ENCODE results near the gene RBM3. TPM values are rescaled to one million over a fixed set of nuclear protein-coding genes. Genes with fewer than 3 reads are reported as not detected.

The RBM3 gene
- total and polyA plus RNA-seq, 2 donors: 198 to 205 TPM

DNA sequence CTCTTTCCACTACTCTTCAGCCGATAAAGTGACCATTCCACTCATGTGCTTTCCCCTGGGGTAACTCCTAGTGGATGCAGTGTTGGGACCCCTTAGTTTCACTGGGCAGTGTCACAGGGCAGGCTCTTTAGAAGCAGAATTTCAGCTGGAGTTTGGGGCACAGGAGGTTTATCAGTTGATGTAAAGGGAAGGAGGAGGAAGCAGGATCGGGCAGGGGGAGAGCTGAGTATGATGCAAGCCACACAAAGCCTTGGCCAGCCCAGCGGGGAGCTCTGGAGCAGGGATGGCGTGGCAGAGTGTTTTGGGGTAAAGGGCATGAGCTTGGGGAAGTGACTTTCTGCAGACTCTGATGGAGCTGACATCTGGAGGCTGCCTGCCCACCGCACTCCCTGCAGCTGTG lies 42.3 kb downstream of the RBM3 start:
- no peaks in the 10 kb centered on the region for H3K4me1 ChIP-seq (ENCODE audit: insufficient read depth)
- H3K36me3 ChIP-seq (ENCODE audit: insufficient read depth): no peaks in the 10 kb centered on the region
- DNase-seq (ENCODE audit: extremely low spot score): no peak
- H3K27ac ChIP-seq (ENCODE audit: low read depth): no peak overlapping the region
- no peak overlapping the region for H3K4me3 ChIP-seq (ENCODE audit: low read depth, low read length)
- WGBS: 41% methylated on average over 5 of the region's 5 CpGs

DNA sequence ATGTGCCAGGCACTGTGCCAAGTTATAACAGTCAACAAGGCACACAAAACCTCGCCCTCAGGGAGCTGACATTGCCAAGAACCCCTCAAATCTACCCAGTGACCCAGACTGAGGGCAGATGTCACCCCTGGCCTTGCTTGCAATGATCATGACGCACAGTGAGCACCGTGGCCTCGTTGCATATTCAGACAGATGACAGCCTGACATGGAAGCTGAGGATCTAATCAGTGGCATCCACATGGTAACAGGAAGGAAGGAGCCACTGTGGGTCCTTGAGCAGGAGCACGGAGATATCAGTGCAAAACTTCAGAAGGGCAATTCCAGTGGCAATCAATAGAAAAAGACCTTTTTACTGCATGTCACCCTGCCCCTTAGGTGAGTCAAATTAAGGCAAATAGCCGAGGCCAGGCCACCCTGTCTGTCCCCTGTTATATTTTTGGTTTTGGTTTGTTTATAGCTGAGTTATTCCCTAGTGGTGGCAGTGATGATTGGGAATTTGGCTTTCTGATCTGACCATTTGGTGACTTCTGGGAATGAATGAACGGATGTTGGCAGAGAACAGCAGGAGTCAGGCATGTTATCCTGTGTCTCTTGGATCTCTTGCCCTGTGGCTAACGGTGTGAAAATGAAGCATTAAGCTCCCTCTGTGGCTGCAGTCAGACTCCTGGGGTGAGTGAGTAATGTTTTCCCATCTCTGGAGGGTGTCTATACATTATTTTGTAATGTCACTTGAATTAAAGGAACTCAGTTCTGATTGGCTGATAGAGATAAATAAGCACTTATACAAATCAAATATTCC lies 43.5 kb downstream of the RBM3 start:
- Histone ChIP-seq H3K27ac (ENCODE audit: low read depth) (no peak overlapping the region), H3K4me1 (ENCODE audit: insufficient read depth) (no peaks in the 10 kb centered on the region), H3K4me3 (ENCODE audit: low read depth, low read length) (no peak overlapping the region), H3K36me3 (ENCODE audit: insufficient read depth) (no peaks in the 10 kb centered on the region)
- WGBS: 45% methylated on average over 8 of the region's 8 CpGs
- DNase-seq (ENCODE audit: extremely low spot score): no peak

GRCh38 chrX:48626401-48627298 lies 52.4 kb downstream of the RBM3 start:
- no peak overlapping the region for H3K4me3 ChIP-seq (ENCODE audit: low read depth, low read length)
- H3K36me3 ChIP-seq (ENCODE audit: insufficient read depth): no peaks in the 10 kb centered on the region
- no peaks in the 10 kb centered on the region for H3K4me1 ChIP-seq (ENCODE audit: insufficient read depth)
- no peak overlapping the region for H3K27ac ChIP-seq (ENCODE audit: low read depth)
- WGBS: 77% methylated on average over 5 of the region's 5 CpGs
- DNase-seq (ENCODE audit: extremely low spot score): no peak

Small RNAs within 50 kb of the gene (small RNA-seq; reads per million reads assigned to genes)
- gene MRPL32P1: not detected

Other genes starting within 250 kb of the RBM3 start
- gene SSX3, start 217.8 kb upstream of the RBM3 start, total RNA-seq: not detected
- gene SSX3, start 217.8 kb upstream of the RBM3 start, polyA plus RNA-seq: not detected
- gene SSX4, start 190.9 kb upstream of the RBM3 start, total RNA-seq: not detected
- not detected for gene SSX4, start 190.9 kb upstream of the RBM3 start, polyA plus RNA-seq
- not detected for gene SSX4B, start 162.5 kb upstream of the RBM3 start, total RNA-seq
- gene SSX4B, start 162.5 kb upstream of the RBM3 start, polyA plus RNA-seq: not detected
- 12.8 TPM for gene SLC38A5, start 104.2 kb upstream of the RBM3 start, total RNA-seq
- gene SLC38A5, start 104.2 kb upstream of the RBM3 start, polyA plus RNA-seq: 5.8 TPM
- gene FTSJ1, start 98.3 kb upstream of the RBM3 start, total RNA-seq: 21.8 TPM
- 28.2 TPM for gene FTSJ1, start 98.3 kb upstream of the RBM3 start, polyA plus RNA-seq
- 2.7 TPM for gene PORCN, start 65.5 kb upstream of the RBM3 start, total RNA-seq
- 19.0 TPM for gene PORCN, start 65.5 kb upstream of the RBM3 start, polyA plus RNA-seq
- 19.2 TPM for gene EBP, start 52.7 kb upstream of the RBM3 start, total RNA-seq
- gene EBP, start 52.7 kb upstream of the RBM3 start, polyA plus RNA-seq: 34.4 TPM
- 3.7 TPM for gene TBC1D25, start 34.8 kb upstream of the RBM3 start, total RNA-seq
- 14.7 TPM for gene TBC1D25, start 34.8 kb upstream of the RBM3 start, polyA plus RNA-seq
- 55.0 TPM for gene WDR13, start 23.0 kb downstream of the RBM3 start, total RNA-seq
- 134 TPM for gene WDR13, start 23.0 kb downstream of the RBM3 start, polyA plus RNA-seq
- 1.0 TPM for gene WAS, start 109.3 kb downstream of the RBM3 start, total RNA-seq
- 6.1 TPM for gene WAS, start 109.3 kb downstream of the RBM3 start, polyA plus RNA-seq
- gene SUV39H1, start 122.2 kb downstream of the RBM3 start, total RNA-seq: 2.8 TPM
- 6.0 TPM for gene SUV39H1, start 122.2 kb downstream of the RBM3 start, polyA plus RNA-seq
- gene GLOD5, start 187.3 kb downstream of the RBM3 start, total RNA-seq: not detected
- gene GLOD5, start 187.3 kb downstream of the RBM3 start, polyA plus RNA-seq: not detected
- gene GATA1, start 212.1 kb downstream of the RBM3 start, total RNA-seq: not detected
- gene GATA1, start 212.1 kb downstream of the RBM3 start, polyA plus RNA-seq: 0.34 TPM
- gene HDAC6, start 227.6 kb downstream of the RBM3 start, total RNA-seq: 63.8 TPM
- gene HDAC6, start 227.6 kb downstream of the RBM3 start, polyA plus RNA-seq: 42.0 TPM

All from urinary bladder (tissue), 4 donors.